GM23248 (cell line): Measurements from ENCODE around the gene HLA-DQA1.

ENCODE experiments used
- EZH2 ChIP-seq: fragments of 200-600 bp; sonication (generic); IDR thresholded peaks from 2 replicates; pipeline ENCODE4 v1.6.1; 2018; ENCODE audit warnings: antibody characterized with exemption, mild to moderate bottlenecking; ENCODE audit not compliant: insufficient read depth, poor library complexity, severe bottlenecking
- EZH2phosphoT487 ChIP-seq: fragments of 200-600 bp; sonication (generic); IDR thresholded peaks from 2 replicates; pipeline ENCODE4 v1.6.1; 2018; ENCODE audit warnings: antibody characterized with exemption, moderate library complexity, mild to moderate bottlenecking, low read depth; ENCODE audit not compliant: insufficient read depth

DNA sequence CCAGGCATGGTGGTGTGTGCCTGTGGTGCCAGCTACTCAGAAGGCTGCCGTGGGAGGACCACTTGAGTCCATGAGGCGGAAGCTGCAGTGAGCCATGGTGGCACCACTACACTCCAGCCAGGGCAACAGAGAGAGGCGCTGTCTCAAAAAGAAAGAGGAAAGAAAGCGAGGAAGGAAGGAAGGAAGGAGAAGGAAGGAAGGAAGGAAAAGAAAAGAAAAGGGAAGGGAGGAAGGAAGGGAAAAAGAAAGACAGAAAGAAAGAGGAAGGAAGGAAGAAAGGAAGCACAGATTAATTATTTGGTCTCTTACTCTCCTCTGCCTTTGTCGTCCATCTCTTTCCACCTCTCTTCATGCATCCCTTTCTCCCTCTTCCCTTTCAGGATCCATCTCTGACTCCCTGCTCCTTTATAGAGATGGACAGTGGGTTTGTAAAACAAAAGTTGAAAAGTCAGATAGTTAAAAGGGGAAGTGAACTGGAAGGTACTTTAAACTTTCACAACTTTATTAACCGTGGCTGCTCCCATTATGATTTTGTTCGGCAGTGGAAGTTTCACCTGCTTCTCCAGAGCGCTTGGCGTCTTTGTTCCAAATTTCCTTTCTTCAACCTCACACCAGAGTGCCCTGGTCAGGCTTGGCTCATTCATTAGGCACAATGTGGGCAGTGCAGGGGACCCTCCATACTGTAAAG is 1.5 kb downstream of the HLA-DQA1 start:
- TF ChIP-seq EZH2, result no peak
- no peak for TF ChIP-seq EZH2phosphoT487
